IMR-90 (cell line): ENCODE data around the gene DDX31.

Experiments used
- CTCF ChIP-seq: conservative IDR thresholded peaks from 2 replicates; pipeline ENCODE4 v1.5.1; 2012; ENCODE audit warnings: mild to moderate bottlenecking, low read depth, low read length, improper control_type of control experiment
- RFX5 ChIP-seq: IDR thresholded peaks from 2 replicates; pipeline ENCODE4 v1.8.0; 2012; ENCODE audit warnings: low read depth, mild to moderate bottlenecking, low read length, moderate library complexity

DNA sequence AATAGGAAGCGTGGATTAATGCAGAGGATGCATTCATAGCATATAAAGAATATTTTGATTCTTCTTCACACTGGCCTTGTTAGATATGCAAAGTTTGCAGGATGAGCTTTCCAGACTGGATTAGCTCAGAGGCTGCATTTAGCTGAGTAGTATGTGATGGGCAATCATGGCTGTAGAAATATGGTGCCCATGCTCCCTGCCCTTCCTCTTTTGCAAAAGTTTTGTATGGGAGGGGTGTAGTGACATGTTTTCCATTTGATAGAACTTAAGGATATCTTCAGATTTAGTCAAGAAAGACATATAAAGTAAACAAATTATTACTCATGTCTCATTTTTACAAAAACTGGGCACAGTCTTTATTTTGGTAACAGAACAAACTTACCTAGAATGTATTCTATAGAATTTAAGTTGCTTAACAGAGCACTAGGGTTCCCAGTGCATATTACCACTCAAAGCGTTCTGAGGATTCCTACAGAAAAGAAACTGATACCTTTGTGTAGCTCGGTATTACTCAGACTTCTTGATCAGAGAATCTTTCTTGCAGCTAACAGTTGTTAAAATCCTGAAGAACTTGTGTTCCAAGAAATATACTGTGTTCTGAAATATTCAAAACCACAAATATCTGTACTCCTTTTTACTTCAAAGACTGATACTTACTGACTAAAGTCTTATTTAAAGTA lies 10.3 kb upstream of the DDX31 start:
- no peak for TF ChIP-seq RFX5
- TF ChIP-seq CTCF, result no peak
